ENCODE results near the gene UBE2F.
A peak's percentile ranks its signal among the peaks of the same experiment; 100 is the strongest.
"Not testable (repeated sequence)": the region's sequence is repeated elsewhere in the genome, so short reads cannot be mapped to it uniquely, and the experiment has no call there.

The UBE2F gene

DNA sequence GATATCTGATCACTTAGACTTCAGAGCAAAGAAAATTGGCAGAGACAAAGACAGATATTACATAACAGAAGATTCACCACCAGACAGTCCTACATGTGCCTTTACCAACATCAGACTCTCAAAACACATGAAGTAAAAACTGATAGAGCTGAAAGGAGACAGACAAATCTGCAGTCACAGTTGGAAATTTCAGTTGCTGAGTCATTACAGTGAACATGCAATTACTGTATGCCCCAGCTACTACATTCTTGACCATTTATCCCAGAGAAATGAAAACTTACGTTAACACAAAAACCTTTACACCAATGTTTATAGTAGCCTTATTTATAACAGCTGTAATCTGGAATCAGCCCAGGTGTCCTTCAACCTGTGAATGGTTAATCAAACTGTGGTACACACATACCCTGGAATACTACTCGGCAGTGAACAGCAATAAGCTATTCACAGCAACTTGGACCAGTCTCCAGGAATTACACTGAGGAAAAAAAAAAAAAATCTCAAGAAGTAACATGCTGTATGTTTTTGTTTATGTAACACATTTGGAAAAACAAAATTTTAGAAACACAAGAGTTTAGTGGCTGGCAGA lies 86.5 kb downstream of the UBE2F start:
- DNase-seq (ENCODE audit: extremely low spot score) = no peak
- ChIA-PET CTCF (interaction anchor here (0.6 kb wide), 1 partner anchor 1162 kb away, joined by 5 read pairs; no protein-coding TSS in a partner anchor), POLR2A (interaction anchor here (1.0 kb wide), 1 partner anchor 9 kb away, joined by 4 read pairs; no protein-coding TSS in a partner anchor)
- TF ChIP-seq FOXM1 (IDR thresholded peaks at IDR 0.05; ENCODE audit: borderline replicate concordance) (no peak), NFRKB (IDR thresholded peaks at IDR 0.05) (no peak)

DNA sequence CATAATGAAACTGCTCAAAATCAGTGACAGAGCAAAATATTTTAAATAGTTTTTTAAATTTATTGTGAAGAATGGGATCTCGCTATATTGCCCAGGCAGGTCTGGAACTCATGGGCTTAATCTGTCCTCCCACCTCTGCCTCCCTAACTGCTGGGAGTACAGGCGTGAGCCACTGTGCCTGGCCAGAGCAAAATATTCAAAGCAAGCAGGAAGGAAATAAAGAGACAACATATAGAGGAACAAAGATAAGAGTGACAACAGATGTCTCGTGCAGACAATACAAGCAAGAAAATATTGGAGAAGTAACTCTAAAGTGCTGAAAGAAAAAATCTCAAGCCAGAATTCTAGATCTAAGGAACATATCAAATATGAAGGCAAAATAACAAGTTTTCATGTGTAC lies 89.0 kb downstream of the UBE2F start:
- TF ChIP-seq HDGF (IDR thresholded peaks at IDR 0.05; ENCODE audit: borderline replicate concordance) = no peak
- ChIA-PET POLR2A (no interaction called here), CTCF (no interaction called here)
- no peak for DNase-seq (ENCODE audit: extremely low spot score)

DNA sequence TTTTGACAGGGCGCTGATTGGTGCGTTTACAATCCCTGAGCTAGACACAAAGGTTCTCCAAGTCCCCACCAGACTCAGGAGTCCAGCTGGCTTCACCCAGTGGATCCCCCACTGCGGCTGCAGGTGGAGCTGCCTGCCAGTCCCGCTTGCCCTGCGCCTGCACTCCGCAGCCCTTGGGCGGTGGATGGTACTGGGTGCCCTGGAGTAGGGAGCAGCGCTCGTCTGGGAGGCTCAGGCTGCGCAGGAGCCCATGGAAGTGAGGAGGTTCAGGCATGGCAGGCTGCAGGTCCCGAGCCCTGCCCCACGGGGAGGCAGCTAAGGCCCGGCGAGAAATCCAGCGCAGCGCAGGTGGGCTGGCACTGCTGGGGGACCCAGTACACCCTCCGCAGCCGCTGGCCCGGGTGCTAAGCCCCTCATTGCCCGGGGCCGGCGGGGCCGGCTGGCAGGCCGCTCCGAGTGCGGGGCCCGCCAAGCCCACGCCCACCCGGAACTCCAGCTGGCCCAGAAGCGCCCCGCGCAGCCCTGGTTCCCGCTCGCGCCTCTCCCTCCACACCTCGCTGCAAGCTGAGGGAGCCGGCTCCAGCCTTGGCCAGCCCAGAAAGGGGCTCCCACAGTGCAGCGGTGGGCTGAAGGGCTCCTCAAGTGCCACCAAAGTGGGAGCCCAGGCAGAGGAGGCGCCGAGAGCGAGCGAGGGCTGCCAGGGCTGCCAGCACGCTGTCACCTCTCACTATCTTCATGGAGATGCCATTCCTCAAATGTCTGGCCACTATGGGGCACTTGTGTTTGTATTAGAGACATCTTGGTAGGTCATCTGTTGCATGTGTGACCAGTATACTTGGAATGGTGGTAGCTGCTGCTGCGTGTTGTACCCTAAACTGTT lies 91.1 kb downstream of the UBE2F start:
- POLR2A ChIA-PET = interaction anchor here (0.8 to 1.1 kb wide), 2 partner anchors 14 to 15 kb away, joined by 3 read pairs; no protein-coding TSS in a partner anchor
- CTCF ChIA-PET; DNase-seq (ENCODE audit: extremely low spot score): not testable (repeated sequence)

DNA sequence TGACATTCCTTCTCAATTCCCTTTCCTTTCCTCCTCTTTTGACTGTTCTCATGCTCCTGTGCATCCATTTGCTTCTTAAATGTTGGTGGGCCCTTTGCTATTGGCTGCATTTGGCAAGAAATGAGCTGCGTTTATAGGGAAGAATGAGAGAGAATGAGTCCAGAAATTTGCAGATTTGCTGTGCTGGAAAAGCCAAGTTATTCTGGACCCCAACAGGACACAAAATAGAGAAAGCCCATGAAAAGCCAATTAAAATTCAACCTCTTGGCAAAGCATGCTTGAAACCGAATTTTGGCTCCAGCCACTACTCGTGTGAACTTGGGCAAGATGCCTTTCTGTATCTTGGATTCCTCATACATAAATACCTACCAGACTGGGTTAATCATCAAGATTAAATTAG lies 92.7 kb downstream of the UBE2F start:
- CTCF ChIA-PET = no interaction called here

DNA sequence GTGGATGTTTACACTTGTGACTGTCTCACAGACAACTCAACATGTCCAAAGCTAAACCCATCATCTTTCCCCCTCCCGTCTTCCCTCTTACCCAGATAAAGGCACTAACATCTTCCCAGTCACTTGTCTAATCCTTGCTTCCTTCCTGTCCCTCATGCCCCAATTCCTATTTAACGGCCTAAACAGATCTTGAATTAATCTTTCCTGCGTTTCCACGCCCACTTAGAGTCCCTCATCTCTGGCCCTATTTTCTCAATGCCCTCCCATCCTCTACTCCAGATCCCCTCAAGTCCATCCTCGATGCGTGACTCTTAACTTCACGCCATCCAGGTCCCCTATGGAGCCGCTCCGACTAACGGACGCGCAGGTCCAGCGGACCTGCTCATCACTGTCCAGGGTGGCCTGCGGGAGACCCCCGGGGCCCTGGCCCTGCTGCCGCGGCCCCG lies 93.3 kb downstream of the UBE2F start:
- no peak for DNase-seq (ENCODE audit: extremely low spot score)
- POLR2A ChIA-PET = interaction anchor here (0.8 to 1.7 kb wide), 11 partner anchors 15 to 202 kb away, joined by 3 to 6 read pairs (median 4); no protein-coding TSS in a partner anchor
- TF ChIP-seq SUZ12 (IDR thresholded peaks at IDR 0.05) = no peak
- TF ChIP-seq FOXM1 (IDR thresholded peaks at IDR 0.05; ENCODE audit: borderline replicate concordance) = no peak
- CTCF ChIA-PET = no interaction called here

More for the DNA sequence above, 92.7 kb downstream of the UBE2F start:
- POLR2A ChIA-PET = interaction anchor here (1.3 to 1.7 kb wide), 2 partner anchors 15 to 39 kb away, joined by 4 to 6 read pairs; no protein-coding TSS in a partner anchor
- no peak for DNase-seq (ENCODE audit: extremely low spot score)
- TF ChIP-seq FOXM1 (IDR thresholded peaks at IDR 0.05; ENCODE audit: borderline replicate concordance) = no peak
- no peak for TF ChIP-seq SP1 (IDR thresholded peaks at IDR 0.05)
- no peak for TF ChIP-seq L3MBTL2 (conservative IDR thresholded peaks at IDR 0.05)
- TF ChIP-seq SUZ12 (IDR thresholded peaks at IDR 0.05) = no peak
- TF ChIP-seq ARNT (IDR thresholded peaks at IDR 0.05) = no peak
- TF ChIP-seq TARDBP (IDR thresholded peaks at IDR 0.05) = no peak
- TF ChIP-seq LEF1 (IDR thresholded peaks at IDR 0.05; ENCODE audit: borderline replicate concordance) = no peak
- TF ChIP-seq ZNF384 (IDR thresholded peaks at IDR 0.05) = no peak
- TF ChIP-seq, protein P1, sequence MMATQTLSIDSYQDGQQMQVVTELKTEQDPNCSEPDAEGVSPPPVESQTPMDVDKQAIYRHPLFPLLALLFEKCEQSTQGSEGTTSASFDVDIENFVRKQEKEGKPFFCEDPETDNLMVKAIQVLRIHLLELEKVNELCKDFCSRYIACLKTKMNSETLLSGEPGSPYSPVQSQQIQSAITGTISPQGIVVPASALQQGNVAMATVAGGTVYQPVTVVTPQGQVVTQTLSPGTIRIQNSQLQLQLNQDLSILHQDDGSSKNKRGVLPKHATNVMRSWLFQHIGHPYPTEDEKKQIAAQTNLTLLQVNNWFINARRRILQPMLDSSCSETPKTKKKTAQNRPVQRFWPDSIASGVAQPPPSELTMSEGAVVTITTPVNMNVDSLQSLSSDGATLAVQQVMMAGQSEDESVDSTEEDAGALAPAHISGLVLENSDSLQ (IDR thresholded peaks at IDR 0.05) = no peak

DNA sequence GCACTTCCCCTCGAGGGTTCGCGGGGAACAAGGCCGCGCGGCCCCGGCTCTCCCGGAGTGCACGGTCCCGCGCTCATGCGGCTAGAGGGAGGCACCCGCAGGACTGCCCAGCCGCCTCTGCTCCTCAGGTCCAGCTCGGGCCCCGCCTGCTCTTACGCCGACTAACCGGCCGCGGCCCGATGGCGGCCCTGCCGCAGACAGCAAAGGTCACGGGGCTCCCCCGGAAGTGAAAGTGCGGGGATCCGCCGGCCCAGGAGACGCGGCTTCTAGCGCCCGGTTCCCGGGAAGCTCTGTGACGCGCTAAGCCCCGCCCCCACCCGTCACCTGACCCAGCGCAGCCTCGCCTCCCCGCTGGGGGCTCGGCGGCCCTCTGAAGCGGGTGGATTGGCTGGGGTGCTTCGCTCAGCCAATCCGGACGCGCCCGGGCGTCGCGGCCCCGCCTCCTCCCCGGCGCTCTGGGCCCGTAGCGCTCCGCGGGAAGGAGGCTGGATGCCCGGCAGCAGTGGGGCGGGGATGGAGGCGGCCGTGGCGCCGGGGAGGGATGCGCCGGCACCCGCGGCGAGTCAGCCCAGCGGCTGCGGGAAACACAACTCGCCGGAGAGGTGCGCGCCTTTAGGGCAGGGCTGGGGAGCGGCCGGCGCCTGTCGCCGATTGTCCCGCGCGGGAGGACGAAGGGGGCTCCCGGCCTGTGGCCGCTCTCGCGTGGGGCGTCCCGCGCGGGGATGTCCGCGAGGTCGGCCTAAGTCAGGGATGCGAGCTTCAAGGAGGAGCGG lies 93.9 kb downstream of the UBE2F start, which contains the start of gene SCLY:
SCLY (plus strand) TSS at position 460 of the 773 bp plus-strand sequence; CDS start at position 514, 54 bp downstream.
- ChIA-PET CTCF (no interaction called here), POLR2A (interaction anchor here (0.6 to 2.0 kb wide), 16 partner anchors 14 to 202 kb away, joined by 3 to 8 read pairs (median 4); no protein-coding TSS in a partner anchor)
- DNase-seq (ENCODE audit: extremely low spot score) = peak; percentile 96
- TF ChIP-seq ELF4 (IDR thresholded peaks at IDR 0.05) = peak; percentile 67; the same call in 1 of the 2 replicates
- peak; percentile 88; the same call in 1 of the 2 replicates for TF ChIP-seq TARDBP (IDR thresholded peaks at IDR 0.05)
- TF ChIP-seq HDGF (IDR thresholded peaks at IDR 0.05; ENCODE audit: borderline replicate concordance) = peak; percentile 94; the same call in 1 of the 2 replicates
- TF ChIP-seq BHLHE40 (IDR thresholded peaks at IDR 0.05; ENCODE audit: borderline replicate concordance) = no peak
- peak; percentile 75; the same call in 1 of the 2 replicates for TF ChIP-seq L3MBTL2 (conservative IDR thresholded peaks at IDR 0.05)
- TF ChIP-seq SUZ12 (IDR thresholded peaks at IDR 0.05) = no peak
- TF ChIP-seq SP1 (IDR thresholded peaks at IDR 0.05) = no peak

DNA sequence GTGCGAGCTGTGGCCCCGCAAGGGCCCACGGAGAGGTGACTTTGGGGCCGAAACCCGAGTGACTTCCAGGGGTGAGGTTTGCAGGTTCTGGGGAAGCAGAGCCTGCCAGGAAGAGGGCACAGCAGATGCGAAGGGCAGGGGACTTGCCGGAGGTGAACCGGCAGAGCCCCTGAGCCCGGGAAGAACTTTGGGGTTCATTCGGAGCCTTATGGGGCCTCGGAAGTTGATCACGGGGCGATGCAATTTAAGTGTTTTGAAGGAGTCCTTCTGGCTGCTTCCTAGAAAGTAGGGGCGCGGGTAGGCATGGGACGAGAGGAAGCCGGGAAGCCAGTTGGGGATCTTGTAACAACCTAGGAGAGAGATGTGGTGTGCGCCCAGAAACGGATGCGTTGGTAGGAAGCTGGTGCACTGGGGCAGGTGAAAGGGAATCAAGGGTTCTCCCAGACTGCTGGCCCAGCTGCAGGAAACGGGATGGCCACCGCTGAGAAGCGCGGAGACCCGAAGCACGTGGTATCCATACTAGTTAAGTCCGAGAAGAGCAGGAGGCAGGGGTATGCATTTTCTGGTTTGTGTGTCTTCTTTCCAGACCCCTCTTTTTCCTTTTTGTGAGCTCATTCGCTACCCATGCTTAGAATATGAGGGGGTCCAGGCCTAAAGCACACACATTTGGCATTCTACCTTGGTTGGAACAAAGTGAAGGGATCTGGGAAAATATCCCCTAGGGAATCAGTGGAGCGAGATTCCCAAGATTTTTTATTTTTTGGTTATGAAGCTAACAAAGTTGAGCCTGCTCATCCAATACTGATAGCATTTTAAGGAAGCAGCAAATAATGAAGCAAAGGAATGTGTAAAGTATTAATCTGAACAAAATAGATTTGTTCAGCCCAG lies 94.7 kb downstream of the UBE2F start:
- ChIA-PET POLR2A (interaction anchor here (0.6 to 2.0 kb wide), 17 partner anchors 9 to 203 kb away, joined by 3 to 8 read pairs (median 4); no protein-coding TSS in a partner anchor), CTCF (no interaction called here)
- peak; percentile 36 for DNase-seq (ENCODE audit: extremely low spot score)
- TF ChIP-seq L3MBTL2 (conservative IDR thresholded peaks at IDR 0.05) (peak; percentile 89), SP1 (IDR thresholded peaks at IDR 0.05) (no peak)
